Bone marrow (tissue), 2 donors: Measurements from ENCODE around the gene MACROH2A2.

Experiments
- DNase-seq, 2 donors: peaks; one replicate each; lab custom pipeline; 2025; lab: John Stamatoyannopoulos, UW

Gene MACROH2A2

GRCh38 chr10:70130878-70131559 is 78.4 kb downstream of the MACROH2A2 start:
- no peak for DNase-seq

- no peak for DNase-seq
These were observed 78.9 kb downstream of the MACROH2A2 start for GRCh38 chr10:70131560-70131937.

DNA sequence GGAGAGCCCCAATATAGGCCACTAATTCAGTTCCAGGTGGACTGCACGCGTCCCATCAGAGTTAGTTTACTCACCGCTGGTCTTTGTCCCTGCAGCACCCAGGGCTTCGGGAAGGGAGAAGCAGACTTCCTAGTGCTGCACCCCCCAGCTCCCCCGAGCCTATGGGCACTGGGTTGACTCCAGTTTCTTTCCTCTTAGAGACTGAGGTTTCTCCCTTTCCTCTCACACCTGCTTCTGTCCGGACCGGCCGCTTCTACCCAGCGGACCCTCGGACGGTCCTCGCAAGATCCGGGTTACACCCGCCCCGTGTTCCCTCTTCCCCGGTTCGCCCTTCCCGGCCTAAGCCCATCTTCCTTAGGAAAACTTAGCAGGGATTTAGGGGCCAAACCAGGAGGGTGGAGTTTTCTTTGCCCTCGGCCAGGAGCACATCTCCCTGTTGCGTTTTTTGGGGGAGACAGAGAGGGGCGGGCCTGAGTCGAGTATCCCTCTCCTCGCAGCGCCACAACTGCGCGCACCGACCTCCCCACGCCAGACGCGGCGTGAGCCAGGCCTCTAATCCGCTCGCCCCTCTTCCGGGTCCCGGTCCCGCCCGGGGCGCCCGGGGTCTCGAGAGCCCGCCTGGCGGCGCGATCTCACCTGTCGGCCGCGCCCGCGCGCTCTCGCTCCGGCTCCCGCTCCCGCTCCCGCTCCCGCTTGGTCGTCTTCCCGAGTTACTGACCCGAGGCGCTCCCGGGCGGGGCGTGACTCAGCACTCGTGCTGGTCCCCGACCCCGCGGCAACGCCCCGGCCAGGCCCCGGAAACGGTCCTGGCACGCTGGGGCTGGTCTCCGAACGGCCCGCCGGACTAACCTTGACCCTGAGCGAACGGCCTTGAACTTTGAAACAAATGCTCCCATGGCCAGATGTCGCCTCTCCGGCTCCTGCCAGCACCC is 79.7 kb downstream of the MACROH2A2 start, which contains the start of gene AIFM2:
TSS of gene AIFM2 (minus strand) at position 728 of the 932 bp plus-strand sequence. CDS start 8,741 bp downstream, outside the sequence.
- peak in 1 of 2 donors; percentile 28 for DNase-seq

DNA sequence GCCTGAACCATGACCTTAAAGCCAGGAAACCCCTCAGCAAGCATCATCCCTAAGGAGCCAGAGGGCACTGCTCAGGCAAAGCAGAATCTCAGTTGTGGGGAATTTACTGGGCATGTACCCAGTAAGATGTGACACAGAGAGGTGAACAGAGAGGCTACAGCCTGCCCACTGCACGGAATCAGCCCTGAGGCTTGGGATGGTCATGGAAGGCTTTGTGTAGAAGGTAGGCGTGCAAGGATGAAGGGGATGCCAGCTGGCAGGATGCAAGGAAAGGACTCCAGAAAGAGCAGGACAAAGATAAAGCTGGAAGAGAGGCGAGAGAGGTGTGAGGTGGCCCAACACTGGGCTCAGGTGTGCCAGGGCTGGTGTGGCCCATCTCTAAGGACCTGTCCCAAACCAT is 82.4 kb downstream of the MACROH2A2 start:
- DNase-seq = no peak

GRCh38 chr10:70135684-70136083 is 83.0 kb downstream of the MACROH2A2 start:
- DNase-seq = no peak

DNA sequence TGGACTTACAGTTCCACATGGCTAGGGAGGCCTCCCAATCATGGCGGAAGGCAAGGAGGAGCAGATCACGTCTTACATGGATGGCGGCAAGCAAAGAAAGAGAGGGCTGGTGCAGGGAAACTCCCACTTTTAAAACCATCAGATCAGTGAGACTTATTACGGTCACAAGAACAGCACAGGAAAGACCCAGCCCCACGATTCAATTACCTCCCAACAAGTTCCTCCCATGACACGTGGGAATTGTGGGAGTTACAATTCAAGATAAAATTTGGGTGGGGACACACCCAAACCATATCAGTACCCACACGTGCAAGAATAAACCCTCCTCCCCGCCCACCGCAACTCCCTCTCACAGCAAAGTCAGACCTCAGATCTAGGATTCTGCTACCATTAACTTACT is 84.5 kb downstream of the MACROH2A2 start:
- DNase-seq = no peak

GRCh38 chr10:70137927-70138883 is 85.6 kb downstream of the MACROH2A2 start:
- no peak for DNase-seq

- no peak for DNase-seq
These were observed 86.7 kb downstream of the MACROH2A2 start for GRCh38 chr10:70139151-70139996.

- no peak for DNase-seq
These were observed 87.3 kb downstream of the MACROH2A2 start for GRCh38 chr10:70139997-70140250.

DNA sequence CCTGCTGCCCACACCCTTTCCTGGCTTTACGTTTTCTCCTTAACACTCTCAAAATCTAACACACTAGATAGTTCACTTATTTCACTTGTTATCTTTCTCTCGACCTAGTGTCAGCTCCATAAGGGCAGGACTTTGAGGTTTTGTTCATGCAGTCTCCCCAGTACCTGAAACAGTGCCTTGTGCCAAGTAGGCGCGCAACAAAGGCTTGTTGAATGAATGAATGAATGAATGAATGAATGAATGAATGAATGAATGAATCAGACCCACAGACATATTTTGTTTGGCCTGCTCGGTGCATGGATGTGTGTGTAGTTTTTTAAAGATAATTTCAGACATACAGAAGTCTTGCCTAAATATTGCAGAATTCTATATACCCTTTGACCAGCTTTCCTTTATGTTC is 87.7 kb downstream of the MACROH2A2 start:
- DNase-seq = no peak

DNA sequence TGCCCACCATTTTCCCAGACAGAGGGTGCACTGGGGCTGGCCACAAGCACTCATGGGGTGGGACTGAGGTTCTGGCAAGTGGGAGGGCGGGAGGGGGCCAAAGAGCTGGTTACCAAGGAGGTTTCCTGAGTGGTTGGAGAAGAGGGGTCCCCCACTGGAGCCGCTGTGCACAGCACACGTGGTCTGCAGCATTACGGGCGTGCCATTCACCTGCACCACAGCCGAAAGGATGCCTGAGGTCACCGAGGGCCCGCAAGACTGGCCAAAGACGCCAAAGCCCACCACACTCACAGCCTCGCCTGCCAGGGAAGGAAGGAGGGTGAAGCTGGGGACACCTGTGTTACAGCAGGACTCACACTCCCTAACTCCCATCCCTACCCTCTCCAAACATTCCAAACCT is 89.9 kb downstream of the MACROH2A2 start:
- DNase-seq = no peak

DNA sequence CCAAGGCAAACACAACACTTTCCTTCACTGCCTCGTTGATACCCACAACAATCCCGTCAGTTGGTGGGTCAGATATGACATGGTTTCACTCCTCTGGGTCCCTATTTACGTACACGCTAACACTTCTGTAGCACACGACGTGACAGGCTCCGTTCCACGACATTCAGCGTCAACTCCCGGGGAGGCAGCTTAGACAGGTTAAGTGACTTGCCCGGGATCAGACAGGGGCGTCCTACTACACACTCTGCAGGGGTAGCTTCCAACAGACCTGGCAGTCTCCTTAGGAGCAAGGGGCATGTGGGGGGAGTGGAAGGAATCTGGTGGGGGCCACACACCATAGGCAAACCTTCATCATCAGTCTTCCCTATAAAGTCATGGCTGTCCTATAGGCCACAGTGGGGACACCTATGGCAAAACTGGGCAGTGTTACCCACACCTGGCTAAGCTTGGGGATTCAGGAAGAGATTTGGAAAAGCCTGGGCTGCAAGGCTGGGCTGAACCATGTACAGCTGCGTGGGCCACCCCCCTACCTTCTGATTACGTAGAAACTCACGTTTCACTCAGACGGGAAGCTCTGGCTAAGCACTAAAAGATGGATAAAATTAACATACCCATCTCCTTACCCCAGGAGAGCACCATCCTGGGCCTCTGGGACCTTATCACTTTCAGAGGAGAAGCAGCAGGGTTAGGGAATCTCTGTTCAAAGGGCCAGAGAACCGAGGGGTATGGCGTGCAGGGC is 91.9 kb downstream of the MACROH2A2 start:
- no peak for DNase-seq

DNA sequence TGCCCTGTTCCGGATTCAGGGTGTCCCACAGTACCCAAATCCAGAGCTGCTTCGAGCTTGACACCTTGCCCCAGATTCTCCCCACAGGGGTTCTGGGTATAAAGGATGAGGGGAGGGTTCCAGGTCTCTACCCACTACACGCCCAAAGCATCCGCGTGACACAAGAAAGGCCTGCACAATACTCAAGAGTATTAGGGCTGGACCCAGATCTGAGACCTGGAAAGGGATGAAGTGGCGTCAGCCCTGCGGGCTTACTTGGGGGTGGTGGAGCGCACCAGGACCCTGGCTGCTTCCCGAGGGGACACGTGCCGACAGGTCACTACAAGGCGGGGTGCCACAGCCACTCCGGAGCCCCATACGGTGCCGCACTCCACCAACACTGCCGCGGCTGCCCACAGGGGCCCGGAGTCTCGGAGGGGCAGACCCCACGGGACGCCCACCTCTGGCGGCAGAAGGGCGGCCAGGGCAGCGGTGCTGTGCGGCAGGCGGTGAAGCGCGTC is 92.6 kb downstream of the MACROH2A2 start:
- no peak for DNase-seq

- DNase-seq = peak in 1 of 2 donors; percentile 71
These were observed 93.2 kb downstream of the MACROH2A2 start for GRCh38 chr10:70145666-70146488.

GRCh38 chr10:70146489-70147258 is 94.0 kb downstream of the MACROH2A2 start, which contains the start of gene TYSND1:
TYSND1 (minus strand) TSS chr10:70146700; CDS start chr10:70146586, 114 bp downstream.
- DNase-seq = peak; percentile 51 to 80

GRCh38 chr10:70147259-70147625 is 94.6 kb downstream of the MACROH2A2 start:
- DNase-seq = no peak

GRCh38 chr10:70148516-70148915 is 95.9 kb downstream of the MACROH2A2 start:
- no peak for DNase-seq

DNA sequence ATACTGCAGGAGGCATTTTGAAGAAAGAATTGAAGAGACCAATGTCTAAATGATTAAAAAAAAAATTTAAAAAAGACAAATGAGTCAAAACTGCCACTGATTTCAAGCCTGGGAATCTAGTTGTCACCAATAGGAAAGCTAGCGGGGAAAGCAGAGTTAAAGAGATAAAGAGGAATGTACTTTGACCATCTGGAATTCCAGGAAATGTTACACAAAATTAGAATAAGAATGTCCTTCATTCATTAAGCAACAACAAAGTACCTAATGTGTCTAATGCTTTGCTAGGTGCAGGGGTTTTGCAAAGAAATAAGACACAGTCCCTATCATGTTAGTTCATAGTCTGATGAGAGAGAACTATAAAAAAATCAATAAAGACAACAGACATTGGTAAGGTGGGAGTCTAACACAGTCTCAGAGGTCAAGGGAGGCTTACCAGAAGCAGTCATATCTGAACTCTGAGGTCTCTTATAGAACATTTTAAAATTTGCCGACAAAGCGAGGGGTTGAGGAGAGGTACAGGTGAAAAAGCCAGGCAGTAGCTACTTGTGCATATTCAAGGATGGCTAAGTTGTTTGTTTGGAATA is 102.7 kb downstream of the MACROH2A2 start:
- DNase-seq = no peak
